ENCODE results near the gene MRPL48. TPM values are rescaled to one million over a fixed set of nuclear protein-coding genes. Genes with fewer than 3 reads are reported as not detected.

MRPL48 gene
- total and polyA plus RNA-seq, 2 donors from 2014 or later = 27.5 to 79.3 TPM

DNA sequence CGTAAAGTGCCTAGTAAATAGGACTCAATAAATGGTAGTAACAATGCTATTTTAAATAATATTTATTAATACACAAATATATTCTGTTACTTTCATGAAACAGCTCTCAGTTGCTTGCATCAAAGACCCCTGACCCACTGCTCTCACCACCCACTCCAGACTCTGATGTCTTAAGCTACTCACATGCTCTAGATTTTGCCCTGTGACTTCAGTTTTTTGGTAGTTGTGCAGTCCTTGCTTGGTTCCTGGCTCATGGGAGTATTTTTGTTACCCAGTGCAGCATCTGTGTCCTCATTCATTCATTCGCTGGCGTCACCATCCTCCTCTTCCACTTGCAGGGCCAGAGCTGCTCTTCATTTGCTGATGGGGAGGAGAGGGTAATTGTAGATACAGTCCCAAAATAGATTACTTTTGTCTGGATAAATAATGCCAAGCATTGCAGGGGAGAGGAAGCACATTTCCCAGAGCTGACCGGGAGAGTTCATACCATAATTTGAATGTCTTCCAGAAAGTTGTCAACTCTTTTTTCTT, 12.7 kb downstream of the MRPL48 start:
- no peaks in the 10 kb centered on the region for H3K27me3 ChIP-seq (ENCODE audit: control insufficient read depth, insufficient read depth, low read length)
- H3K27ac ChIP-seq (ENCODE audit: low read depth in 2 of 2, low read length in 2 of 2) = no peak overlapping the region
- DNase-seq = no peak
- no peaks in the 10 kb centered on the region for H3K9me3 ChIP-seq (ENCODE audit: control insufficient read depth in 2 of 3, insufficient read depth in 1 of 3, low read length in 3 of 3)
- H3K4me3 ChIP-seq (ENCODE audit: low read length in 3 of 3) = no peak overlapping the region
- intact Hi-C loops (cut with DNase I) = no loop called here
- TF ChIP-seq, protein P1, sequence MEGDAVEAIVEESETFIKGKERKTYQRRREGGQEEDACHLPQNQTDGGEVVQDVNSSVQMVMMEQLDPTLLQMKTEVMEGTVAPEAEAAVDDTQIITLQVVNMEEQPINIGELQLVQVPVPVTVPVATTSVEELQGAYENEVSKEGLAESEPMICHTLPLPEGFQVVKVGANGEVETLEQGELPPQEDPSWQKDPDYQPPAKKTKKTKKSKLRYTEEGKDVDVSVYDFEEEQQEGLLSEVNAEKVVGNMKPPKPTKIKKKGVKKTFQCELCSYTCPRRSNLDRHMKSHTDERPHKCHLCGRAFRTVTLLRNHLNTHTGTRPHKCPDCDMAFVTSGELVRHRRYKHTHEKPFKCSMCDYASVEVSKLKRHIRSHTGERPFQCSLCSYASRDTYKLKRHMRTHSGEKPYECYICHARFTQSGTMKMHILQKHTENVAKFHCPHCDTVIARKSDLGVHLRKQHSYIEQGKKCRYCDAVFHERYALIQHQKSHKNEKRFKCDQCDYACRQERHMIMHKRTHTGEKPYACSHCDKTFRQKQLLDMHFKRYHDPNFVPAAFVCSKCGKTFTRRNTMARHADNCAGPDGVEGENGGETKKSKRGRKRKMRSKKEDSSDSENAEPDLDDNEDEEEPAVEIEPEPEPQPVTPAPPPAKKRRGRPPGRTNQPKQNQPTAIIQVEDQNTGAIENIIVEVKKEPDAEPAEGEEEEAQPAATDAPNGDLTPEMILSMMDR (IDR thresholded peaks at IDR 0.05; ENCODE audit: borderline replicate concordance, extremely low read depth, insufficient read depth) = no peak
- H3K9ac ChIP-seq (ENCODE audit: low read length in 3 of 3) = no peak overlapping the region
- FAIRE-seq = no peak
- H3K36me3 ChIP-seq (ENCODE audit: control insufficient read depth in 2 of 3, insufficient read depth in 3 of 3, low read length in 3 of 3) = peaks cover 0 to 2% (median 0%) of the 10 kb centered on the region in 3 donors
- no peaks in the 10 kb centered on the region for H3K4me1 ChIP-seq (ENCODE audit: control insufficient read depth in 2 of 3, insufficient read depth in 2 of 3, low read depth in 1 of 3, low read length in 3 of 3)

DNA sequence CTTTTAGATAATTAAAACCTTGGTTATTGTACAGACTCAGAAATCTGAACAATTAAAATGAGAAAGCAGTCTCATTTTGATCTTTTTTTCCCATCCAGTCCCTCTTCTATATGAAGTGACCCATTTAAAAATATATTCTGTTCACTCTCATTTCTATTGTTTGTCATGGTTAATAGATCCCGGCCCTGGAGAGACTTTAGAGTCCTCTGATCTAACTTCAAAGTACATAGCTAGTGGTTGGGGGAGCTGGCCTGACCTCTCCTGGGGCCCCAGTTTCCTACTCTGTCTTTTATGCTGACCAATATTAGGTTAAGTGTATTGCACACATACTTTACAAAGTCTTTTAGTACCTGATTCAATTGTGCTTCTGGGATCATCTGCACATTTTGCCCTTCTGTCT, 13.5 kb downstream of the MRPL48 start:
- no peak overlapping the region for H3K9ac ChIP-seq (ENCODE audit: low read length in 3 of 3)
- intact Hi-C loops (cut with DNase I) = no loop called here
- no peaks in the 10 kb centered on the region for H3K9me3 ChIP-seq (ENCODE audit: control insufficient read depth in 2 of 3, insufficient read depth in 1 of 3, low read length in 3 of 3)
- H3K4me1 ChIP-seq (ENCODE audit: control insufficient read depth in 2 of 3, insufficient read depth in 2 of 3, low read depth in 1 of 3, low read length in 3 of 3) = no peaks in the 10 kb centered on the region
- DNase-seq = no peak
- FAIRE-seq = no peak
- H3K27ac ChIP-seq (ENCODE audit: low read depth in 2 of 2, low read length in 2 of 2) = no peak overlapping the region
- no peaks in the 10 kb centered on the region for H3K27me3 ChIP-seq (ENCODE audit: control insufficient read depth, insufficient read depth, low read length)
- TF ChIP-seq, protein P1 (IDR thresholded peaks at IDR 0.05; ENCODE audit: borderline replicate concordance, extremely low read depth, insufficient read depth) = no peak
- peaks cover 0 to 6% (median 2%) of the 10 kb centered on the region in 3 donors for H3K36me3 ChIP-seq (ENCODE audit: control insufficient read depth in 2 of 3, insufficient read depth in 3 of 3, low read length in 3 of 3)
- H3K4me3 ChIP-seq (ENCODE audit: low read length in 3 of 3) = no peak overlapping the region

DNA sequence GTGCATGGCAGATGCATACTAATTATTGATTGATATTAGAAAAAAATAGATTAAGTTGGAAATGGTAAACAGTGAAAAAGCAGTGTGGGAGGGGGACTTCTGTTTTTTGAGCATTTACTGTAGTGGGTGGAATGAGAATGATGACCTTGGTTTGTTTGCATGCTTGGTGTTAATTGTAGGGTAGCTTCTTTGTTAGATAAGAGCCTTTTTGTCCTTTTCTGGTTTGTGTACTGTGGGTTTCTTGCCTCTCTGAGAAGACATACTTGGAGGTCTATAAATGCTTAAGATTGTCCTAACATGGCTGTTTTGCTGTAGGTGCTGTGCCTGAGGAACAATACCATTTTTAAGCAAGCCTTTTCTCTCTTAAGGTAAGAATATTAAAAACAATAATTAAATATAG, 17.0 kb downstream of the MRPL48 start:
- Histone ChIP-seq H3K4me1 (ENCODE audit: control insufficient read depth in 2 of 3, insufficient read depth in 2 of 3, low read depth in 1 of 3, low read length in 3 of 3) (no peaks in the 10 kb centered on the region), H3K9ac (ENCODE audit: low read length in 3 of 3) (no peak overlapping the region), H3K9me3 (ENCODE audit: control insufficient read depth in 2 of 3, insufficient read depth in 1 of 3, low read length in 3 of 3) (no peaks in the 10 kb centered on the region), H3K36me3 (ENCODE audit: control insufficient read depth in 2 of 3, insufficient read depth in 3 of 3, low read length in 3 of 3) (peaks cover 0 to 7% (median 2%) of the 10 kb centered on the region in 3 donors), H3K27me3 (ENCODE audit: control insufficient read depth, insufficient read depth, low read length) (no peaks in the 10 kb centered on the region), H3K27ac (ENCODE audit: low read depth in 2 of 2, low read length in 2 of 2) (no peak overlapping the region), H3K4me3 (ENCODE audit: low read length in 3 of 3) (no peak overlapping the region)
- no peak for FAIRE-seq
- DNase-seq = no peak
- intact Hi-C loops (cut with DNase I) = no loop called here
- TF ChIP-seq, protein P1 (IDR thresholded peaks at IDR 0.05; ENCODE audit: borderline replicate concordance, extremely low read depth, insufficient read depth) = no peak

DNA sequence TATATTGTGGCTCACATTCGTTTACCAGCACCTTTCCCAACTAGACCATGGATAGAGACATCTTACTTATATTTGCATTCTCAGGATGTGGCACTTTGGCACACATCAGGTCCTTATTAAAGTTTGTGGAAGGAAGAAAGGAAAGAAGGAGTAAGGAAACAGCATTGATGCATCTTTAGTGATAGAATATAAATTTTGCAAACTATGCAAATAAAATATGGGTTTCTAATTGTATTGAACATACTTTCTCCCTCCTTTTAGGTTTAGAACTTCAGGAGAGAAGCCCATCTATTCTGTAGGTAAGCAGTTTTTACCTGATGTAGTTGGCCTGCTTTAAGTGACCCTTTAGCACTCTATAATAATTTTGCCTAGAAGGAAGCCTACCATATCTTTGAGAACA, 20.4 kb downstream of the MRPL48 start:
- DNase-seq (no peak), FAIRE-seq (no peak)
- H3K27me3 ChIP-seq (ENCODE audit: control insufficient read depth, insufficient read depth, low read length) = no peaks in the 10 kb centered on the region
- no peak overlapping the region for H3K4me3 ChIP-seq (ENCODE audit: low read length in 3 of 3)
- H3K9ac ChIP-seq (ENCODE audit: low read length in 3 of 3) = no peak overlapping the region
- intact Hi-C loops (cut with DNase I) = no loop called here
- peaks cover 0 to 7% (median 2%) of the 10 kb centered on the region in 3 donors for H3K36me3 ChIP-seq (ENCODE audit: control insufficient read depth in 2 of 3, insufficient read depth in 3 of 3, low read length in 3 of 3)
- H3K27ac ChIP-seq (ENCODE audit: low read depth in 2 of 2, low read length in 2 of 2) = no peak overlapping the region
- H3K4me1 ChIP-seq (ENCODE audit: control insufficient read depth in 2 of 3, insufficient read depth in 2 of 3, low read depth in 1 of 3, low read length in 3 of 3) = no peaks in the 10 kb centered on the region
- H3K9me3 ChIP-seq (ENCODE audit: control insufficient read depth in 2 of 3, insufficient read depth in 1 of 3, low read length in 3 of 3) = no peaks in the 10 kb centered on the region
- TF ChIP-seq, protein P1 (IDR thresholded peaks at IDR 0.05; ENCODE audit: borderline replicate concordance, extremely low read depth, insufficient read depth) = no peak
